H1 (cell line): ENCODE measurements around the gene RMDN3.

Source experiments
- EZH2 ChIP-seq: fragments of 200-600 bp; sonication (generic); IDR thresholded peaks from 2 replicates; pipeline ENCODE4 v1.7.1; 2012; ENCODE audit warnings: low read depth, mild to moderate bottlenecking, moderate library complexity, low read length, inconsistent platforms; ENCODE audit not compliant: severe bottlenecking
- GABPA ChIP-seq: IDR thresholded peaks from 2 replicates; pipeline ENCODE4 v1.6.1; 2011; ENCODE audit warnings: mild to moderate bottlenecking, low read length, moderate library complexity, borderline replicate concordance; ENCODE audit not compliant: insufficient read depth
- JUN ChIP-seq: IDR thresholded peaks from 2 replicates; pipeline ENCODE4 v1.6.1; 2011; ENCODE audit warnings: low read depth, mild to moderate bottlenecking, improper control_type of control experiment, low read length
- NRF1 ChIP-seq: IDR thresholded peaks from 2 replicates; pipeline ENCODE4 v1.6.1; 2011; ENCODE audit warnings: mild to moderate bottlenecking, low read depth, low read length, improper control_type of control experiment
- POLR2A ChIP-seq, 2 experiments: IDR thresholded peaks; 1 replicate in 1 of 2; 2 replicates in 1 of 2; pipeline ENCODE4 v1.6.1; 2011; ENCODE audit warnings: low read depth in 2 of 2, low read length in 2 of 2, mild to moderate bottlenecking in 2 of 2; ENCODE audit errors: control extremely low read depth in 1 of 2
- POLR2AphosphoS5 ChIP-seq: IDR thresholded peaks from 2 replicates; pipeline ENCODE4 v1.6.1; 2011; ENCODE audit warnings: low read depth, low read length
- SP1 ChIP-seq: IDR thresholded peaks from 2 replicates; pipeline ENCODE4 v1.6.1; 2011; ENCODE audit warnings: low read depth, low read length
- TF ChIP-seq, protein P1 (sequence below), 3 experiments: IDR thresholded peaks; 1 replicate in 2 of 3; 2 replicates in 1 of 3; pipeline versions ENCODE4 v1.5.1 to v1.6.1; 2011; ENCODE audit warnings: low read length in 3 of 3, mild to moderate bottlenecking in 3 of 3, inconsistent platforms in 2 of 3, low read depth in 1 of 3, moderate library complexity in 1 of 3; ENCODE audit not compliant: insufficient read depth in 1 of 3; ENCODE audit errors: control extremely low read depth in 1 of 3

DNA sequence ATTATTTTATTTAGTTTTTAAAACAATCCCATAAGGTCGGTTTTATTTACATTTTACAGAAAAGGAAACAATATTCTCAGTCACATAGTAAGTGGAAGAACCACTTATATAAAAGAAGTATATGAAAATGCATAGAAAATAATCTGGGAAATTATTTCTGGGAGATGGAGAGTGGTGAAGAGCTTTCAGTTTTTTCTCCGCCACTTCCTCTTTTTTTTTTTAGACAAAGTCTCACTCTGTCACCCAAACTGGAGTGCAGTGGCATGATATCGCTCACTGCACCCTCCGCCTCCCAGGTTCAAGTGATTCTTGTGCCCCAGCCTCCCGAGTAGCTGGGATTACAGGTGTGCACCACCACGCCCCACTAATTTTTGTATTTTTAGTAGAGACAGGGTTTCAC lies 38.9 kb downstream of the RMDN3 start:
- TF ChIP-seq, protein P1, sequence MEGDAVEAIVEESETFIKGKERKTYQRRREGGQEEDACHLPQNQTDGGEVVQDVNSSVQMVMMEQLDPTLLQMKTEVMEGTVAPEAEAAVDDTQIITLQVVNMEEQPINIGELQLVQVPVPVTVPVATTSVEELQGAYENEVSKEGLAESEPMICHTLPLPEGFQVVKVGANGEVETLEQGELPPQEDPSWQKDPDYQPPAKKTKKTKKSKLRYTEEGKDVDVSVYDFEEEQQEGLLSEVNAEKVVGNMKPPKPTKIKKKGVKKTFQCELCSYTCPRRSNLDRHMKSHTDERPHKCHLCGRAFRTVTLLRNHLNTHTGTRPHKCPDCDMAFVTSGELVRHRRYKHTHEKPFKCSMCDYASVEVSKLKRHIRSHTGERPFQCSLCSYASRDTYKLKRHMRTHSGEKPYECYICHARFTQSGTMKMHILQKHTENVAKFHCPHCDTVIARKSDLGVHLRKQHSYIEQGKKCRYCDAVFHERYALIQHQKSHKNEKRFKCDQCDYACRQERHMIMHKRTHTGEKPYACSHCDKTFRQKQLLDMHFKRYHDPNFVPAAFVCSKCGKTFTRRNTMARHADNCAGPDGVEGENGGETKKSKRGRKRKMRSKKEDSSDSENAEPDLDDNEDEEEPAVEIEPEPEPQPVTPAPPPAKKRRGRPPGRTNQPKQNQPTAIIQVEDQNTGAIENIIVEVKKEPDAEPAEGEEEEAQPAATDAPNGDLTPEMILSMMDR (IDR thresholded peaks at IDR 0.05; ENCODE audit: control extremely low read depth in 1 of 3, insufficient read depth in 1 of 3, low read depth in 1 of 3, low read length in 3 of 3) = no peak
- no peak for TF ChIP-seq JUN
- no peak for TF ChIP-seq POLR2A (IDR thresholded peaks at IDR 0.05; ENCODE audit: control extremely low read depth in 1 of 2, low read depth in 2 of 2, low read length in 2 of 2)
- no peak for TF ChIP-seq NRF1
- TF ChIP-seq EZH2 = no peak
- no peak for TF ChIP-seq POLR2AphosphoS5
- no peak for TF ChIP-seq SP1
- no peak for TF ChIP-seq GABPA
